RWPE2 (cell line): ENCODE measurements around the gene KLK8.

Source experiments
- ATAC-seq: fragments of 200-7000 bp; cut with Tn5 transposase; 3 replicates; pipeline ENCODE4 v1.9.1; 2021; ENCODE audit warnings: low read depth
- DNase-seq: peaks from one replicate; pipeline ENCODE4 v3.0.0-alpha.2; 2020; ENCODE audit warnings: low spot score
- H3K27ac ChIP-seq: fragments of 450-650 bp; 2 replicates; pipeline ENCODE4 v1.5.1; 2017; ENCODE audit warnings: mild to moderate bottlenecking; ENCODE audit not compliant: poor library complexity, severe bottlenecking
- H3K27me3 ChIP-seq: fragments of 250-450 bp; sonication (Bioruptor Pico); 2 replicates; pipeline ENCODE4 v1.5.1; 2021; ENCODE audit warnings: mild to moderate bottlenecking, moderate library complexity; ENCODE audit not compliant: insufficient read depth, poor library complexity, severe bottlenecking
- H3K36me3 ChIP-seq: fragments of 250-450 bp; sonication (Bioruptor Pico); 2 replicates; pipeline ENCODE4 v1.5.1; 2020; ENCODE audit warnings: low read depth, mild to moderate bottlenecking, moderate library complexity
- H3K4me1 ChIP-seq: fragments of 250-450 bp; sonication (Bioruptor Pico); 2 replicates; pipeline ENCODE4 v1.5.1; 2021; ENCODE audit warnings: mild to moderate bottlenecking, moderate library complexity; ENCODE audit not compliant: insufficient read depth, poor library complexity, severe bottlenecking
- H3K4me3 ChIP-seq: fragments of 250-450 bp; sonication (Bioruptor Pico); 2 replicates; pipeline ENCODE4 v1.5.1; 2021; ENCODE audit warnings: mild to moderate bottlenecking, moderate library complexity; ENCODE audit not compliant: severe bottlenecking
- H3K9me3 ChIP-seq: fragments of 250-450 bp; sonication (Bioruptor Pico); 2 replicates; pipeline ENCODE4 v1.5.1; 2021; ENCODE audit warnings: mild to moderate bottlenecking, moderate library complexity; ENCODE audit not compliant: severe bottlenecking
- TF ChIP-seq, protein P1 (sequence below): fragments of 450-650 bp; IDR thresholded peaks from one replicate; pipeline ENCODE4 v1.5.1; 2017; ENCODE audit warnings: mild to moderate bottlenecking, moderate library complexity; ENCODE audit not compliant: poor library complexity, severe bottlenecking

KLK8 gene

DNA sequence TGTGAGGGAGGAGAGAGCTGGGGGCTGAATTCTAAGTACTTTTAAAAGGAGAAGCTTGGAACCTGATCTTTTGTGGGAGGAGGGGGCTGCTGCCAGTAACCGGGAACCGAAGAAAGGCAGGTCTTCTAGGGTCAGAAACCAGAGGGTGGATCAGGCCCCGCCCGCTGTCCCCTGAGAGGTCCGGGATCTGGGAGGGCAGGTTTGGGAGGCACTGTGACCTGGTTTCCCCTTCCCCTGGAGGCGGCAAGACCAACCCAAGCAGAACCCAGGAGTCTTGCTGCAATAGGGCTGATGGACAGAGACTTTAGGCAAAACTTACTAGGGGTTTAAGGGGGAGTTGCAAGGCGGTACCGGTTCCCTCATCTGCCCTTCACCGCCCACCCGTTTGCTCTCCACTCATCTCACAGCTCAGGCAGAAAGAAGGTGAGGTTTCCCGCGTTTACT is 707 bp upstream of the KLK8 start:
- DNase-seq: no peak
- Histone ChIP-seq H3K27me3 (peaks cover 5% of the 10 kb centered on the region), H3K9me3 (no peaks in the 10 kb centered on the region), H3K4me1 (peaks cover 3% of the 10 kb centered on the region), H3K4me3 (peak overlapping the region; percentile 21), H3K27ac (no peak overlapping the region), H3K36me3 (no peaks in the 10 kb centered on the region)
- ATAC-seq: no peak
- TF ChIP-seq, protein P1, sequence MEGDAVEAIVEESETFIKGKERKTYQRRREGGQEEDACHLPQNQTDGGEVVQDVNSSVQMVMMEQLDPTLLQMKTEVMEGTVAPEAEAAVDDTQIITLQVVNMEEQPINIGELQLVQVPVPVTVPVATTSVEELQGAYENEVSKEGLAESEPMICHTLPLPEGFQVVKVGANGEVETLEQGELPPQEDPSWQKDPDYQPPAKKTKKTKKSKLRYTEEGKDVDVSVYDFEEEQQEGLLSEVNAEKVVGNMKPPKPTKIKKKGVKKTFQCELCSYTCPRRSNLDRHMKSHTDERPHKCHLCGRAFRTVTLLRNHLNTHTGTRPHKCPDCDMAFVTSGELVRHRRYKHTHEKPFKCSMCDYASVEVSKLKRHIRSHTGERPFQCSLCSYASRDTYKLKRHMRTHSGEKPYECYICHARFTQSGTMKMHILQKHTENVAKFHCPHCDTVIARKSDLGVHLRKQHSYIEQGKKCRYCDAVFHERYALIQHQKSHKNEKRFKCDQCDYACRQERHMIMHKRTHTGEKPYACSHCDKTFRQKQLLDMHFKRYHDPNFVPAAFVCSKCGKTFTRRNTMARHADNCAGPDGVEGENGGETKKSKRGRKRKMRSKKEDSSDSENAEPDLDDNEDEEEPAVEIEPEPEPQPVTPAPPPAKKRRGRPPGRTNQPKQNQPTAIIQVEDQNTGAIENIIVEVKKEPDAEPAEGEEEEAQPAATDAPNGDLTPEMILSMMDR: no peak

DNA sequence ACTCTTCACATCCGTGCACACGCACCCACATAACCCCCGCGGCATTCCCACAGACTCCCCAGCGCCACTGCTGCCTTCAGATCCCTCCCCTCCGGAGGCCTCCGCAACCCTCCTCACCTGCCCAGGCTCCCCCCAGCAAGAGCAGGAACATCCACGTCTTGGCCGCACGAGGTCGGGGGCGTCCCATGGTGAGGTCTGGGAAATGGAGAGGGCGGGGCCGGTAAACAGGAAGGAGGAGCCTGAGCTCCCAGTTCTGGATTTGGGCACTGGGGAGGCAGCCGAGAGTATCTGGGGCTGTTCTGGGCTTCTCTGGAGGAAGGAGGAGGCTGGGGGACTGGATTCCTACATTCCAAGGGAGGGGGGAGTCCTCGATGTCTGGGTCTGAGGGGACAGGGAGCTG is 423 bp downstream of the KLK8 start:
- Histone ChIP-seq H3K4me3 (no peak overlapping the region), H3K27ac (no peak overlapping the region), H3K36me3 (no peaks in the 10 kb centered on the region), H3K9me3 (no peaks in the 10 kb centered on the region), H3K4me1 (peaks cover 3% of the 10 kb centered on the region), H3K27me3 (peaks cover 5% of the 10 kb centered on the region)
- ATAC-seq: peak; percentile 33; the same call in 2 of the 3 replicates
- TF ChIP-seq, protein P1: no peak
- DNase-seq: no peak

DNA sequence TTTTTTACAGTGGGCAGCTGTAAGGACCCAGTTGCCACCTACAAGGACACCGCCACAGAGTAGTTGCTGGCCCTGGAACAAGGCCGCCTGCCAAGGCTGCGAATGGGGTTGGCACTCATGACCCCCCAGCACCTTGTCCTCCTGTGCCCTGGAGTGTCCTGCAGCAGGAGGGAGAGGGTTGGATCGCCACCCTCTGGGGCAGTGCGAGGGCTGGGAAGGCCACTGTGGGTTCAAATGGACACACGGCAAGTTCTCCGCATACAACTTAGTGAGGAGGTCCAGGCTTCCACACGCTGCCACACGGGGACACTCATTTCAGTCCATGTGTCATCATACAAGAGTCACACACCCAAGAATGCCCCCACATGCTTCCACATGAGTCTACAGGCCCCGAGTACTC is 978 bp downstream of the KLK8 start:
- ATAC-seq (no peak), DNase-seq (no peak)
- H3K27ac ChIP-seq: no peak overlapping the region
- H3K4me3 ChIP-seq: no peak overlapping the region
- TF ChIP-seq, protein P1: no peak
- H3K9me3 ChIP-seq: no peaks in the 10 kb centered on the region
- H3K4me1 ChIP-seq: peaks cover 3% of the 10 kb centered on the region
- H3K27me3 ChIP-seq: peaks cover 5% of the 10 kb centered on the region
- H3K36me3 ChIP-seq: no peaks in the 10 kb centered on the region

DNA sequence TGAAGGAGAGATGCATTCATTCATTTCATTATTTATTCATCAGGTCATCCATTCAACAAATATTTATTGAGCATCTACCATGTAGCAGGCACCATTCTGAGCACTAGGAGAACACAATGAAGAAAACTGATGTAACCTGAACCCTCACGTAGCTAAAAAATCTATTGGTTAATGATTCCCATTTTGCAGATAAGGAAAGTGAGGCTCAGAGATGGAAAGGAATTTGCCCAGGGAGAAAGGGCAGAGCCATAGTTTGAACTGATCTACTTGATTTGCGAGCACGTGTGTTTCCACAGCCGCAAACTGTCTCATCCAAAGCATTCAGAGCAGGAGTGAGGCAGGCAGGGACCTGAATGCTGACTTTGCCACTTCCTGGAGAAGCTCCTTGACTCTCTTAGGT is 2.7 kb downstream of the KLK8 start:
- peaks cover 3% of the 10 kb centered on the region for H3K4me1 ChIP-seq
- peaks cover 5% of the 10 kb centered on the region for H3K27me3 ChIP-seq
- DNase-seq (no peak), ATAC-seq (no peak)
- H3K27ac ChIP-seq: no peak overlapping the region
- H3K9me3 ChIP-seq: no peaks in the 10 kb centered on the region
- TF ChIP-seq, protein P1: no peak
- no peak overlapping the region for H3K4me3 ChIP-seq
- H3K36me3 ChIP-seq: no peaks in the 10 kb centered on the region

DNA sequence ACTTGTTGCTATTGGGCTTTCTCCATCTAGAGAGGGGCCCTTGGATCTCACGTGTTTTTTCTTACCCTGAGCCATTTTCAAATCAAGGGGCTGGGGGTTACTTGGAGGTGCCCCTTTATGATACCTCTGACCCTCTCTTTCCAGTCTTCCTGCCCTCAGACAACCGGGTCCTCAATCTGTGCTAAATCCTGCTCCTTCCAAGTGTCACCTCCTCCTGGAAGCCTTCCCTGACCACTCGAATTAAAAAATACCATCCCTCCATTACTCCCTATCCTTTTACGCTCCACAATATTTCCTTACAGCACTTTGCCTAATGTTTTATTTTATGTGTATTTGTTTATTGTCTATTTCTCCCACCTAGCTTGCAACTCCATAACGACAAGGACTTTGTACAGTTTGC is 3.3 kb downstream of the KLK8 start:
- TF ChIP-seq, protein P1: no peak
- ATAC-seq: no peak
- H3K27ac ChIP-seq: no peak overlapping the region
- peaks cover 3% of the 10 kb centered on the region for H3K4me1 ChIP-seq
- no peak for DNase-seq
- no peaks in the 10 kb centered on the region for H3K36me3 ChIP-seq
- H3K27me3 ChIP-seq: peaks cover 5% of the 10 kb centered on the region
- H3K9me3 ChIP-seq: no peaks in the 10 kb centered on the region
- no peak overlapping the region for H3K4me3 ChIP-seq
